ENCODE measurements around the gene B3GNT5. TPM values are rescaled to one million over a fixed set of nuclear protein-coding genes. Genes with fewer than 3 reads are reported as not detected.

The B3GNT5 gene
- total and polyA plus RNA-seq, 2 of the 8 experiments (the other 6 are each of a cell fraction or from before 2014, with no cell fraction given): 2.4 to 9.7 TPM

GRCh38 chr3:183252973-183253527 lies at the start of gene B3GNT5 (continued):
- no peak for TF ChIP-seq TBP (IDR thresholded peaks at IDR 0.05; ENCODE audit: low read depth, low read length)
- TF ChIP-seq BACH1 (IDR thresholded peaks at IDR 0.05; ENCODE audit: low read length): no peak

Measured in H1 (cell line).